NCI-H2171 (cell line): ENCODE measurements around the gene SMC4.
"Not testable (repeated sequence)": the region's sequence is repeated elsewhere in the genome, so short reads cannot be mapped to it uniquely, and the experiment has no call there.

Source experiments
- DNase-seq: peaks from one replicate; lab custom pipeline; 2025; lab: John Stamatoyannopoulos, UW

SMC4 gene

GRCh38 chr3:160399125-160400029, at the start of gene SMC4, which contains the start of gene IFT80:
SMC4 (plus strand) TSS chr3:160399650; CDS start chr3:160400827, 1,177 bp downstream.
IFT80 (minus strand) TSS chr3:160399225; CDS start chr3:160384600, 14,625 bp downstream.
- DNase-seq = peak; percentile 96

GRCh38 chr3:160355826-160356225, 43.6 kb upstream of the SMC4 start:
- no peak for DNase-seq

- not testable (repeated sequence) for DNase-seq
Observed at GRCh38 chr3:160362896-160363295, 36.6 kb upstream of the SMC4 start.

GRCh38 chr3:160365869-160366522, 33.5 kb upstream of the SMC4 start:
- no peak for DNase-seq

GRCh38 chr3:160368804-160369203, 30.6 kb upstream of the SMC4 start:
- no peak for DNase-seq

- DNase-seq = no peak
Observed at GRCh38 chr3:160369784-160370183, 29.7 kb upstream of the SMC4 start.

GRCh38 chr3:160370987-160371857, 28.2 kb upstream of the SMC4 start:
- DNase-seq = no peak

GRCh38 chr3:160372780-160373179, 26.7 kb upstream of the SMC4 start:
- no peak for DNase-seq

- no peak for DNase-seq
Observed at GRCh38 chr3:160373655-160374054, 25.8 kb upstream of the SMC4 start.

GRCh38 chr3:160374472-160374871, 25.0 kb upstream of the SMC4 start:
- no peak for DNase-seq

GRCh38 chr3:160374925-160375324, 24.5 kb upstream of the SMC4 start:
- DNase-seq = no peak

- DNase-seq = no peak
Observed at GRCh38 chr3:160376681-160377080, 22.8 kb upstream of the SMC4 start.

- no peak for DNase-seq
Observed at GRCh38 chr3:160378331-160379109, 20.9 kb upstream of the SMC4 start.

- DNase-seq = no peak
Observed at GRCh38 chr3:160379628-160380214, 19.7 kb upstream of the SMC4 start.

- DNase-seq = no peak
Observed at GRCh38 chr3:160381470-160381869, 18.0 kb upstream of the SMC4 start.

- no peak for DNase-seq
Observed at GRCh38 chr3:160384639-160385318, 14.7 kb upstream of the SMC4 start.

- no peak for DNase-seq
Observed at GRCh38 chr3:160390565-160391138, 8.8 kb upstream of the SMC4 start.

- no peak for DNase-seq
Observed at GRCh38 chr3:160392798-160393197, 6.7 kb upstream of the SMC4 start.

GRCh38 chr3:160393346-160394008, 6.0 kb upstream of the SMC4 start:
- no peak for DNase-seq

- no peak for DNase-seq
Observed at GRCh38 chr3:160394009-160394392, 5.4 kb upstream of the SMC4 start.
